GM12878 (cell line): ENCODE results near the gene MTAP.

Experiments
- BHLHE40 ChIP-seq, 2 experiments: fragments of 450-650 bp in 1 of 2; IDR thresholded peaks; 2 replicates each; pipeline ENCODE4 v1.6.1; 2011 to 2017; ENCODE audit warnings: low read depth in 2 of 2, borderline replicate concordance in 1 of 2, improper control_type of control experiment in 1 of 2, low read length in 1 of 2, mild to moderate bottlenecking in 1 of 2
- CEBPB ChIP-seq, 2 experiments: fragments of 150-350 bp in 1 of 2; IDR thresholded peaks; 2 replicates each; pipeline ENCODE4 v1.6.1; 2012 to 2014; ENCODE audit warnings: low read depth in 2 of 2, low read length in 2 of 2, borderline replicate concordance in 1 of 2, inconsistent platforms in 1 of 2
- EP300 ChIP-seq, 2 experiments: fragments of 150-350 bp in 1 of 2; IDR thresholded peaks; 2 replicates each; pipeline ENCODE4 v1.6.1; 2011 to 2012; ENCODE audit warnings: low read depth in 2 of 2, low read length in 2 of 2, borderline replicate concordance in 1 of 2, improper control_type of control experiment in 1 of 2, inconsistent platforms in 1 of 2; ENCODE audit not compliant: control insufficient read depth in 1 of 2
- EZH2 ChIP-seq: IDR thresholded peaks from 2 replicates; pipeline ENCODE4 v1.6.1; 2012; ENCODE audit warnings: low read depth, mild to moderate bottlenecking, control low read depth, inconsistent platforms, low read length, borderline replicate concordance; ENCODE audit not compliant: control insufficient read depth
- MYC ChIP-seq: IDR thresholded peaks from 2 replicates; pipeline ENCODE4 v1.6.1; 2011; ENCODE audit warnings: mild to moderate bottlenecking, low read length, moderate library complexity, inconsistent platforms; ENCODE audit not compliant: insufficient read depth, insufficient replicate concordance, insufficient read length, severe bottlenecking
- NBN ChIP-seq: fragments of 450-650 bp; IDR thresholded peaks from 2 replicates; pipeline ENCODE4 v1.6.1; 2016
- POLR2A ChIP-seq: IDR thresholded peaks from 2 replicates; pipeline ENCODE4 v1.6.1; 2011; ENCODE audit warnings: low read depth, mild to moderate bottlenecking, low read length
- POLR2AphosphoS5 ChIP-seq: IDR thresholded peaks from 2 replicates; pipeline ENCODE4 v1.6.1; 2011; ENCODE audit warnings: mild to moderate bottlenecking, low read length, inconsistent platforms
- RFX5 ChIP-seq: IDR thresholded peaks from 2 replicates; pipeline ENCODE4 v1.6.1; 2011; ENCODE audit warnings: low read depth, low read length, improper control_type of control experiment
- YY1 ChIP-seq: IDR thresholded peaks from 2 replicates; pipeline ENCODE4 v1.6.1; 2011; ENCODE audit warnings: low read depth, mild to moderate bottlenecking, low read length
- ZNF217 ChIP-seq: fragments of 450-650 bp; IDR thresholded peaks from 2 replicates; pipeline ENCODE4 v1.6.1; 2017; ENCODE audit warnings: antibody characterized with exemption, mild to moderate bottlenecking
- TF ChIP-seq, protein P1 (sequence below): IDR thresholded peaks from 2 replicates; pipeline ENCODE4 v1.6.1; 2011; ENCODE audit warnings: low read depth, mild to moderate bottlenecking, low read length, moderate library complexity, borderline replicate concordance; ENCODE audit errors: extremely low read depth
- TF ChIP-seq, protein P2 (sequence below): IDR thresholded peaks from 2 replicates; pipeline ENCODE4 v1.6.1; 2012; ENCODE audit warnings: mild to moderate bottlenecking, low read depth, low read length
- TF ChIP-seq, protein P3 (sequence below), 3 experiments: IDR thresholded peaks in 2 of 3; conservative IDR thresholded peaks in 1 of 3; 2 replicates each; pipeline ENCODE4 v1.5.1; 2011; ENCODE audit warnings: low read depth in 3 of 3, low read length in 3 of 3, mild to moderate bottlenecking in 3 of 3, control low read depth in 2 of 3, moderate library complexity in 2 of 3, inconsistent platforms in 1 of 3, mixed read lengths in 1 of 3; ENCODE audit not compliant: control insufficient read depth in 2 of 3, insufficient read depth in 1 of 3; ENCODE audit errors: extremely low read depth in 1 of 3

DNA sequence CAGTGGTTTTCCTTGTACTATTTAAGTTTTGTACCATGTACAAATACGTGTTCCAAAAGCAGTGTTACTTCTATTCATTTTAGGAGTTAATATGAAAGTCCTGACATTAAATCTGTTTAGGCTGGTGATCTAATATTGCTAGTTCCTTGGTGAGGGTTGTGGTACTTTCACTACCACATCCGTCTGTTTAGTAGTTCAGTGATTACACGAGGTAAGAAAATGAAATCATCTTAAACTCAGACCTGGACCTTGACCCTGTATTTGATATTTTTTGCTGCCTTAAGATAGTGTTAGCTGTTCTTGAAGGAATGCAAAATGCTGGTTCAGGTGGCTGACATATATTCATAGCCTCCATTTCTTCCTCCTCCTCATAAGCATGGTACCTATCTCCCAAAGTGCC lies 50.3 kb downstream of the MTAP start:
- TF ChIP-seq, protein P1, sequence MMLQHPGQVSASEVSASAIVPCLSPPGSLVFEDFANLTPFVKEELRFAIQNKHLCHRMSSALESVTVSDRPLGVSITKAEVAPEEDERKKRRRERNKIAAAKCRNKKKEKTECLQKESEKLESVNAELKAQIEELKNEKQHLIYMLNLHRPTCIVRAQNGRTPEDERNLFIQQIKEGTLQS = no peak
- TF ChIP-seq NBN = no peak
- peak in 1 of 2 experiments; percentile 72; a peak in 1 of 4 replicates for TF ChIP-seq EP300 (IDR thresholded peaks at IDR 0.05; ENCODE audit: borderline replicate concordance in 1 of 2, control insufficient read depth in 1 of 2, low read depth in 2 of 2, low read length in 2 of 2)
- TF ChIP-seq, protein P2, sequence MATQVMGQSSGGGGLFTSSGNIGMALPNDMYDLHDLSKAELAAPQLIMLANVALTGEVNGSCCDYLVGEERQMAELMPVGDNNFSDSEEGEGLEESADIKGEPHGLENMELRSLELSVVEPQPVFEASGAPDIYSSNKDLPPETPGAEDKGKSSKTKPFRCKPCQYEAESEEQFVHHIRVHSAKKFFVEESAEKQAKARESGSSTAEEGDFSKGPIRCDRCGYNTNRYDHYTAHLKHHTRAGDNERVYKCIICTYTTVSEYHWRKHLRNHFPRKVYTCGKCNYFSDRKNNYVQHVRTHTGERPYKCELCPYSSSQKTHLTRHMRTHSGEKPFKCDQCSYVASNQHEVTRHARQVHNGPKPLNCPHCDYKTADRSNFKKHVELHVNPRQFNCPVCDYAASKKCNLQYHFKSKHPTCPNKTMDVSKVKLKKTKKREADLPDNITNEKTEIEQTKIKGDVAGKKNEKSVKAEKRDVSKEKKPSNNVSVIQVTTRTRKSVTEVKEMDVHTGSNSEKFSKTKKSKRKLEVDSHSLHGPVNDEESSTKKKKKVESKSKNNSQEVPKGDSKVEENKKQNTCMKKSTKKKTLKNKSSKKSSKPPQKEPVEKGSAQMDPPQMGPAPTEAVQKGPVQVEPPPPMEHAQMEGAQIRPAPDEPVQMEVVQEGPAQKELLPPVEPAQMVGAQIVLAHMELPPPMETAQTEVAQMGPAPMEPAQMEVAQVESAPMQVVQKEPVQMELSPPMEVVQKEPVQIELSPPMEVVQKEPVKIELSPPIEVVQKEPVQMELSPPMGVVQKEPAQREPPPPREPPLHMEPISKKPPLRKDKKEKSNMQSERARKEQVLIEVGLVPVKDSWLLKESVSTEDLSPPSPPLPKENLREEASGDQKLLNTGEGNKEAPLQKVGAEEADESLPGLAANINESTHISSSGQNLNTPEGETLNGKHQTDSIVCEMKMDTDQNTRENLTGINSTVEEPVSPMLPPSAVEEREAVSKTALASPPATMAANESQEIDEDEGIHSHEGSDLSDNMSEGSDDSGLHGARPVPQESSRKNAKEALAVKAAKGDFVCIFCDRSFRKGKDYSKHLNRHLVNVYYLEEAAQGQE = no peak
- TF ChIP-seq, protein P3, sequence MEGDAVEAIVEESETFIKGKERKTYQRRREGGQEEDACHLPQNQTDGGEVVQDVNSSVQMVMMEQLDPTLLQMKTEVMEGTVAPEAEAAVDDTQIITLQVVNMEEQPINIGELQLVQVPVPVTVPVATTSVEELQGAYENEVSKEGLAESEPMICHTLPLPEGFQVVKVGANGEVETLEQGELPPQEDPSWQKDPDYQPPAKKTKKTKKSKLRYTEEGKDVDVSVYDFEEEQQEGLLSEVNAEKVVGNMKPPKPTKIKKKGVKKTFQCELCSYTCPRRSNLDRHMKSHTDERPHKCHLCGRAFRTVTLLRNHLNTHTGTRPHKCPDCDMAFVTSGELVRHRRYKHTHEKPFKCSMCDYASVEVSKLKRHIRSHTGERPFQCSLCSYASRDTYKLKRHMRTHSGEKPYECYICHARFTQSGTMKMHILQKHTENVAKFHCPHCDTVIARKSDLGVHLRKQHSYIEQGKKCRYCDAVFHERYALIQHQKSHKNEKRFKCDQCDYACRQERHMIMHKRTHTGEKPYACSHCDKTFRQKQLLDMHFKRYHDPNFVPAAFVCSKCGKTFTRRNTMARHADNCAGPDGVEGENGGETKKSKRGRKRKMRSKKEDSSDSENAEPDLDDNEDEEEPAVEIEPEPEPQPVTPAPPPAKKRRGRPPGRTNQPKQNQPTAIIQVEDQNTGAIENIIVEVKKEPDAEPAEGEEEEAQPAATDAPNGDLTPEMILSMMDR (IDR thresholded peaks at IDR 0.05 in 2 of 3, conservative IDR thresholded peaks at IDR 0.05 in 1 of 3; ENCODE audit: control insufficient read depth in 2 of 3, extremely low read depth in 1 of 3, insufficient read depth in 1 of 3, low read depth in 3 of 3, low read length in 3 of 3) = no peak
- TF ChIP-seq BHLHE40 (IDR thresholded peaks at IDR 0.05; ENCODE audit: borderline replicate concordance in 1 of 2, low read depth in 2 of 2, low read length in 1 of 2) = peak in 1 of 2 experiments; percentile 32; a peak in 1 of 4 replicates
- TF ChIP-seq MYC = no peak
- peak; percentile 64 for TF ChIP-seq ZNF217
- TF ChIP-seq YY1 = 0 out of 2 replicates have a peak, but pooled peaks have one; percentile 17
- no peak for TF ChIP-seq CEBPB (IDR thresholded peaks at IDR 0.05; ENCODE audit: borderline replicate concordance in 1 of 2, low read depth in 2 of 2, low read length in 2 of 2)
- no peak for TF ChIP-seq RFX5
- no peak for TF ChIP-seq EZH2
- no peak for TF ChIP-seq POLR2A
- TF ChIP-seq POLR2AphosphoS5 = no peak
